H1 (cell line): Measurements from ENCODE around the gene SCYL3. TPM values are rescaled to one million over a fixed set of nuclear protein-coding genes. Genes with fewer than 3 reads are reported as not detected.

Source experiments
- CTCF ChIA-PET: fragments of 300-600 bp; sonication (Branson Sonifier 250); formaldehyde crosslinking; loops from one replicate; lab custom pipeline; 2021; ENCODE audit not compliant: partially characterized antibody; lab: Charles Lee
- POLR2A ChIA-PET: fragments of 300-600 bp; sonication (Branson Sonifier 250); formaldehyde crosslinking; loops from one replicate; lab custom pipeline; 2021; ENCODE audit warnings: inconsistent platforms; ENCODE audit not compliant: partially characterized antibody; lab: Charles Lee
- DNase-seq, 2 experiments: peaks; one replicate each; pipeline versions ENCODE4 v3.0.0 to v3.0.0-alpha.2; 2010 to 2022; ENCODE audit warnings: low spot score in 2 of 2, low read depth in 1 of 2, mixed read lengths in 1 of 2
- FAIRE-seq: peaks from 2 replicates; lab custom pipeline; 2011; peaks lifted over from hg19 to GRCh38; lab: Jason Lieb, UNC
- H2AFZ ChIP-seq: 2 replicates; pipeline ENCODE4 v1.8.1; 2012; ENCODE audit warnings: low read length, inconsistent platforms
- H2AK5ac ChIP-seq: 2 replicates; pipeline ENCODE4 v1.6.1; 2013; ENCODE audit warnings: low read depth, low read length
- H2BK120ac ChIP-seq: replicated peaks from 2 replicates; pipeline ENCODE3; 2013; ENCODE audit warnings: low read depth, low read length, inconsistent platforms
- H2BK12ac ChIP-seq: 2 replicates; pipeline ENCODE4 v1.6.1; 2013; ENCODE audit warnings: low read depth, low read length
- H2BK15ac ChIP-seq: 2 replicates; pipeline ENCODE4 v1.6.1; 2013; ENCODE audit warnings: low read length
- H2BK20ac ChIP-seq: 2 replicates; pipeline ENCODE4 v1.6.1; 2013; ENCODE audit warnings: low read length
- H2BK5ac ChIP-seq: 2 replicates; pipeline ENCODE4 v1.6.1; 2013; ENCODE audit warnings: low read depth, low read length
- H3K14ac ChIP-seq: 2 replicates; pipeline ENCODE4 v1.6.1; 2013; ENCODE audit warnings: inconsistent platforms; ENCODE audit not compliant: insufficient read length
- H3K18ac ChIP-seq: 2 replicates; pipeline ENCODE4 v1.6.1; 2013; ENCODE audit warnings: low read length; ENCODE audit errors: extremely low read depth
- H3K23ac ChIP-seq: 2 replicates; pipeline ENCODE4 v1.6.1; 2013; ENCODE audit warnings: inconsistent platforms; ENCODE audit not compliant: insufficient read length
- H3K23me2 ChIP-seq: 2 replicates; pipeline ENCODE4 v1.6.1; 2013; ENCODE audit warnings: low read depth, low read length
- H3K27ac ChIP-seq: 2 replicates; pipeline ENCODE4 v1.6.1; 2011; ENCODE audit warnings: low read depth, low read length, inconsistent platforms
- H3K27me3 ChIP-seq, 4 experiments: replicated peaks in 1 of 4; 1 replicate in 1 of 4; 2 replicates in 3 of 4; pipeline versions ENCODE4 v1.6.1 to v1.8.1; 2011 to 2013; ENCODE audit warnings: low read length in 3 of 4, mild to moderate bottlenecking in 3 of 4, inconsistent platforms in 2 of 4, mixed read lengths in 2 of 4, moderate library complexity in 1 of 4; ENCODE audit not compliant: control insufficient read depth in 3 of 4, insufficient read depth in 3 of 4; ENCODE audit errors: extremely low read depth in 1 of 4
- H3K36me3 ChIP-seq, 4 experiments: 2 replicates each; pipeline versions ENCODE4 v1.6.1 to v1.8.1; 2011 to 2013; ENCODE audit warnings: mild to moderate bottlenecking in 4 of 4, low read length in 3 of 4, moderate library complexity in 2 of 4, control low read depth in 1 of 4, inconsistent platforms in 1 of 4; ENCODE audit not compliant: insufficient read depth in 4 of 4, control insufficient read depth in 2 of 4
- H3K4ac ChIP-seq: replicated peaks from 2 replicates; pipeline ENCODE3; 2013; ENCODE audit warnings: low read length, low read depth, mixed read lengths, inconsistent platforms; ENCODE audit not compliant: insufficient read length
- H3K4me1 ChIP-seq, 4 experiments: replicated peaks in 1 of 4; 1 replicate in 1 of 4; 2 replicates in 3 of 4; pipeline versions ENCODE4 v1.6.1 to v1.8.1; 2011 to 2013; ENCODE audit warnings: low read length in 3 of 4, inconsistent platforms in 2 of 4, mixed read lengths in 1 of 4; ENCODE audit not compliant: insufficient read depth in 4 of 4, control insufficient read depth in 3 of 4
- H3K4me2 ChIP-seq, 2 experiments: 2 replicates each; pipeline versions ENCODE4 v1.6.1 to v1.8.1; 2011 to 2013; ENCODE audit warnings: low read depth in 2 of 2, low read length in 2 of 2, control low read depth in 1 of 2, inconsistent platforms in 1 of 2, mild to moderate bottlenecking in 1 of 2; ENCODE audit not compliant: insufficient read depth in 1 of 2
- H3K4me3 ChIP-seq, 4 experiments: fragments of 200-600, 300-600 bp in 1 of 4; sonication (generic), shearing (Covaris generic), sonication (Bioruptor Twin) in 1 of 4; 2 replicates each; pipeline versions ENCODE4 v1.5.1 to v1.8.1; 2011 to 2016; ENCODE audit warnings: low read length in 4 of 4, low read depth in 3 of 4, control low read depth in 2 of 4, inconsistent platforms in 2 of 4, mild to moderate bottlenecking in 2 of 4, mixed read lengths in 1 of 4, moderate library complexity in 1 of 4; ENCODE audit not compliant: insufficient read depth in 2 of 4; ENCODE audit errors: extremely low read depth in 1 of 4
- H3K56ac ChIP-seq: replicated peaks from 2 replicates; pipeline ENCODE3; 2013; ENCODE audit warnings: low read depth, mild to moderate bottlenecking, mixed read lengths, low read length, inconsistent platforms; ENCODE audit not compliant: insufficient read length
- H3K79me1 ChIP-seq: 2 replicates; pipeline ENCODE4 v1.6.1; 2013; ENCODE audit warnings: low read depth, low read length, control low read depth
- H3K79me2 ChIP-seq, 2 experiments: 2 replicates each; pipeline versions ENCODE4 v1.6.1 to v1.8.1; 2012 to 2013; ENCODE audit warnings: low read length in 2 of 2, mild to moderate bottlenecking in 2 of 2, inconsistent platforms in 1 of 2; ENCODE audit not compliant: insufficient read depth in 2 of 2, control insufficient read depth in 1 of 2
- H3K9ac ChIP-seq, 4 experiments: replicated peaks in 1 of 4; 1 replicate in 1 of 4; 2 replicates in 3 of 4; pipeline versions ENCODE4 v1.6.1 to v1.8.1; 2011 to 2013; ENCODE audit warnings: low read depth in 3 of 4, low read length in 3 of 4, control low read depth in 2 of 4, mild to moderate bottlenecking in 2 of 4, moderate library complexity in 2 of 4, inconsistent platforms in 1 of 4; ENCODE audit errors: extremely low read depth in 1 of 4
- H3K9me3 ChIP-seq, 2 experiments: 2 replicates each; pipeline versions ENCODE4 v1.6.1 to v1.8.1; 2012 to 2013; ENCODE audit warnings: mild to moderate bottlenecking in 2 of 2, moderate library complexity in 2 of 2, control low read depth in 1 of 2, inconsistent platforms in 1 of 2, low read depth in 1 of 2, low read length in 1 of 2, mixed read lengths in 1 of 2; ENCODE audit not compliant: insufficient read depth in 2 of 2
- H4K20me1 ChIP-seq, 2 experiments: replicated peaks in 1 of 2; 2 replicates each; pipeline versions ENCODE3 to v1.8.1; 2011 to 2013; ENCODE audit warnings: inconsistent platforms in 2 of 2, low read length in 2 of 2, mild to moderate bottlenecking in 1 of 2; ENCODE audit not compliant: insufficient read depth in 2 of 2, control insufficient read depth in 1 of 2
- H4K5ac ChIP-seq: 2 replicates; pipeline ENCODE4 v1.6.1; 2013; ENCODE audit warnings: low read length, low read depth, mixed read lengths, inconsistent platforms; ENCODE audit not compliant: insufficient read length
- H4K8ac ChIP-seq: 2 replicates; pipeline ENCODE4 v1.8.0; 2013; ENCODE audit warnings: mild to moderate bottlenecking, moderate library complexity, low read length, inconsistent platforms; ENCODE audit not compliant: insufficient read depth; ENCODE audit errors: extremely low read depth
- H4K91ac ChIP-seq: replicated peaks from 2 replicates; pipeline ENCODE3; 2013; ENCODE audit warnings: low read length, mixed read lengths, inconsistent platforms; ENCODE audit not compliant: insufficient read length
- BACH1 ChIP-seq: IDR thresholded peaks from 2 replicates; pipeline ENCODE4 v1.6.1; 2012; ENCODE audit warnings: low read length, improper control_type of control experiment
- BRCA1 ChIP-seq: IDR thresholded peaks from 2 replicates; pipeline ENCODE4 v1.6.1; 2012; ENCODE audit warnings: low read depth, low read length, improper control_type of control experiment
- E2F6 ChIP-seq: IDR thresholded peaks from 2 replicates; pipeline ENCODE4 v1.6.1; 2012; ENCODE audit warnings: inconsistent platforms
- EGR1 ChIP-seq: IDR thresholded peaks from 2 replicates; pipeline ENCODE4 v1.6.1; 2011; ENCODE audit warnings: low read depth, low read length, borderline replicate concordance
- KDM1A ChIP-seq: fragments of 200-600, 300-600 bp; sonication (generic); IDR thresholded peaks from 2 replicates; pipeline ENCODE4 v1.7.1; 2016; ENCODE audit warnings: mild to moderate bottlenecking, low read length, borderline replicate concordance
- NANOG ChIP-seq: IDR thresholded peaks from 2 replicates; pipeline ENCODE4 v1.6.1; 2011; ENCODE audit warnings: low read length, low read depth, mild to moderate bottlenecking, inconsistent platforms; ENCODE audit not compliant: insufficient read depth, poor library complexity, severe bottlenecking
- PHF8 ChIP-seq: fragments of 200-600 bp; sonication (generic); conservative IDR thresholded peaks from 2 replicates; pipeline ENCODE4 v1.7.1; 2012; ENCODE audit warnings: low read depth, mild to moderate bottlenecking, inconsistent platforms, low read length, moderate library complexity
- POLR2A ChIP-seq, 2 experiments: IDR thresholded peaks; 1 replicate in 1 of 2; 2 replicates in 1 of 2; pipeline ENCODE4 v1.6.1; 2011; ENCODE audit warnings: low read depth in 2 of 2, low read length in 2 of 2, mild to moderate bottlenecking in 2 of 2; ENCODE audit errors: control extremely low read depth in 1 of 2
- RBBP5 ChIP-seq: IDR thresholded peaks from 2 replicates; pipeline ENCODE4 v1.7.1; 2012; ENCODE audit warnings: low read depth, mild to moderate bottlenecking, inconsistent platforms, low read length, moderate library complexity, borderline replicate concordance
- RXRA ChIP-seq: IDR thresholded peaks from 2 replicates; pipeline ENCODE4 v1.6.1; 2011; ENCODE audit warnings: low read depth, mild to moderate bottlenecking, low read length, moderate library complexity; ENCODE audit not compliant: insufficient read depth
- TAF7 ChIP-seq: optimal IDR thresholded peaks from 2 replicates; pipeline ENCODE3; 2011; ENCODE audit warnings: low read depth, mild to moderate bottlenecking, inconsistent platforms, low read length, moderate library complexity, borderline replicate concordance
- TBP ChIP-seq: IDR thresholded peaks from 2 replicates; pipeline ENCODE4 v1.6.1; 2011; ENCODE audit warnings: low read depth, low read length, improper control_type of control experiment
- USF2 ChIP-seq: IDR thresholded peaks from 2 replicates; pipeline ENCODE4 v1.6.1; 2011; ENCODE audit warnings: low read length, improper control_type of control experiment
- WGBS, 2 experiments: shearing (Covaris generic) in 1 of 2; methylation state at CpG; one replicate each; pipeline versions ENCODE4 v1.1.6 to v1.1.7; 2013 to 2015; ENCODE audit warnings: low lambda C conversion rate in 2 of 2, mixed read lengths in 2 of 2, inconsistent platforms in 1 of 2, low coverage in 1 of 2, missing lambda C conversion rate in 1 of 2; ENCODE audit not compliant: insufficient replicate concordance in 2 of 2, insufficient coverage in 1 of 2, insufficient read length in 1 of 2; ENCODE audit errors: extremely low coverage in 1 of 2, missing lambda C conversion rate in 1 of 2; 5-methylcytosine and 5-hydroxymethylcytosine counted together
- polyA plus RNA-seq, 7 experiments: library from polyadenylated mRNA; depleted of rRNA in 3 of 7; stranded (reverse) in 5 of 7; unstranded in 2 of 7; fragments of >200 nt in 5 of 7; fragments of 200-250 nt in 2 of 7; gene quantifications; 1 replicate in 5 of 7; 2 replicates in 1 of 7; 4 replicates in 1 of 7; pipeline versions ENCODE4 v1.2.1 to v1.2.3, GENCODE V29; 2011 to 2013; ENCODE audit warnings: missing spikeins in 2 of 7, mixed read lengths in 2 of 7
- total RNA-seq: library from RNA; stranded (reverse); fragmentation: NEBNext Ultra II Directional; extraction: Animal tissue kit (Norgen Biotek cat#: 25700); gene quantifications from 2 replicates; pipeline ENCODE4 v1.2.1, GENCODE V29; 2021

Gene SCYL3
- total and polyA plus RNA-seq, 2 of the 8 experiments (the other 6 are each of a cell fraction or from before 2014, with no cell fraction given) = 2.7 to 5.3 TPM

- no peak overlapping the region for H3K9ac ChIP-seq
- no peak overlapping the region for H3K14ac ChIP-seq
- FAIRE-seq = no peak
- TF ChIP-seq E2F6 (no peak), NANOG (no peak), BRCA1 (no peak), EGR1 (no peak), BACH1 (no peak), POLR2A (IDR thresholded peaks at IDR 0.05; ENCODE audit: control extremely low read depth in 1 of 2, low read depth in 2 of 2, low read length in 2 of 2) (no peak), PHF8 (no peak), RXRA (no peak), KDM1A (no peak), TAF7 (no peak), RBBP5 (no peak), USF2 (no peak), TBP (no peak)
- 92% methylated on average over 4 of the region's 4 CpGs; no CpG with 5 or more reads in 1 of the 2 experiments for WGBS, 2 experiments
- no peak overlapping the region for H3K4ac ChIP-seq
- H2BK120ac ChIP-seq = no peak overlapping the region
- H3K79me1 ChIP-seq = no peaks in the 10 kb centered on the region
- H2BK20ac ChIP-seq = no peak overlapping the region
- H3K36me3 ChIP-seq = peaks cover 2 to 63% (median 16%) of the 10 kb centered on the region in 4 experiments; a peak in 5 of 8 replicates
- H3K4me1 ChIP-seq = no peaks in the 10 kb centered on the region
- H2AK5ac ChIP-seq = no peak overlapping the region
- ChIA-PET POLR2A (no interaction called here), CTCF (no interaction called here)
- H4K91ac ChIP-seq = no peak overlapping the region
- no peaks in the 10 kb centered on the region for H3K9me3 ChIP-seq
- H2BK15ac ChIP-seq = no peak overlapping the region
- H3K56ac ChIP-seq = no peak overlapping the region
- no peak overlapping the region for H2BK5ac ChIP-seq
- H3K23me2 ChIP-seq = no peaks in the 10 kb centered on the region
- no peaks in the 10 kb centered on the region for H4K20me1 ChIP-seq
- H2BK12ac ChIP-seq = no peak overlapping the region
- no peak overlapping the region for H3K27ac ChIP-seq
- H3K4me3 ChIP-seq = no peak overlapping the region
- H3K27me3 ChIP-seq = no peaks in the 10 kb centered on the region
- no peak overlapping the region for H4K8ac ChIP-seq
- no peak overlapping the region for H3K23ac ChIP-seq
- no peak overlapping the region for H3K18ac ChIP-seq
- H4K5ac ChIP-seq = no peak overlapping the region
- DNase-seq = no peak
- no peaks in the 10 kb centered on the region; a peak in 1 of 4 replicates for H3K79me2 ChIP-seq
- no peak overlapping the region for H2AFZ ChIP-seq
- no peak overlapping the region for H3K4me2 ChIP-seq
Observed at GRCh38 chr1:169838942-169839341, 54.8 kb downstream of the SCYL3 start.
